ENCODE results near the gene SPIB.
"Not testable (repeated sequence)": the region's sequence is repeated elsewhere in the genome, so short reads cannot be mapped to it uniquely, and the experiment has no call there.

Gene SPIB

DNA sequence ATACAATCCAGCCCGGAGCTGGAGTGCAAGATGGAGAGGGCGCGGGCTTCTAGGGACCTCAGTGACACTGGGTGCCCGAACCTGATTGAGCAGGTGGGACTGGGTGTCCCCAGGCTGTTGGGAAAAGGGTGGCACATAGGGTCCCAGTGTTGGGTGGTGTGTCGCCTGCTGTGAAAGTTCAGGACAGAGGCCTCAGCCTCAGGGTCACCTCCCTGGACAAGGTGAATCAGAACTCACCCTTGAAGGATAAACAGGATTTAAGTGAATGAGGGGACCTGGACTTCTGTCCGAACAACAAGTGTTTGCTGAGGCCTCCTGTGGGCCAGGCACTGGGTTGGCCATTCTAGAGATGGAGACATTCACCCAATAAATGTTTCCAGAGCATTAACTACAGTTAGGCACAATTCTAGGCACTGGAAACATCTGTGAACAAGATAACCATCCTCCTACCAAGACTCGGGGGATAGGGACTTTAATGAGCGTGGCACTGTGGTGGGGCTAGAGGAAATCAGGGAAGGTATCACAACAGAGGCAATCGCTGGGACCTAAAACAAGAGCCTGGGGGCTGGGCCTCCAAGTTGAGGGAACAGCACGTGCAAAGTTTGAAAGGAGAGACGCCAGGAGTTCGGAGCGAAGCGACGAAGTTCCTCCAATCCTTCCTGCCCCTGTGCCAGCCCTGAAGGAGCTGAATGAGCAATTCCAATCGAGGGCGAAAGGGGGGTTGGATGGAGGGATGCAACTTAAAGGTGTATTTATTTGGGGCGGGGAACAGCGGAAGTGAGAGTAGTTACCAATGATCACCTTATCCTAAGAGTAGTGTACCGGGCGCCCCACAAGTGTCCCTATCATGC is 35.5 kb upstream of the SPIB start:
- Histone ChIP-seq H3K9ac (ENCODE audit: low read length) (no peak overlapping the region), H3K36me3 (ENCODE audit: control insufficient read depth, insufficient read depth, low read length) (peaks cover 32% of the 10 kb centered on the region), H3K27ac (ENCODE audit: low read depth, low read length) (peak overlapping the region; percentile 88), H3K4me1 (ENCODE audit: control insufficient read depth, insufficient read depth, low read length) (peaks cover 6% of the 10 kb centered on the region), H3K4me3 (ENCODE audit: low read length) (peak overlapping the region; percentile 71), H3K27me3 (ENCODE audit: control insufficient read depth, insufficient read depth, low read length) (no peaks in the 10 kb centered on the region)

DNA sequence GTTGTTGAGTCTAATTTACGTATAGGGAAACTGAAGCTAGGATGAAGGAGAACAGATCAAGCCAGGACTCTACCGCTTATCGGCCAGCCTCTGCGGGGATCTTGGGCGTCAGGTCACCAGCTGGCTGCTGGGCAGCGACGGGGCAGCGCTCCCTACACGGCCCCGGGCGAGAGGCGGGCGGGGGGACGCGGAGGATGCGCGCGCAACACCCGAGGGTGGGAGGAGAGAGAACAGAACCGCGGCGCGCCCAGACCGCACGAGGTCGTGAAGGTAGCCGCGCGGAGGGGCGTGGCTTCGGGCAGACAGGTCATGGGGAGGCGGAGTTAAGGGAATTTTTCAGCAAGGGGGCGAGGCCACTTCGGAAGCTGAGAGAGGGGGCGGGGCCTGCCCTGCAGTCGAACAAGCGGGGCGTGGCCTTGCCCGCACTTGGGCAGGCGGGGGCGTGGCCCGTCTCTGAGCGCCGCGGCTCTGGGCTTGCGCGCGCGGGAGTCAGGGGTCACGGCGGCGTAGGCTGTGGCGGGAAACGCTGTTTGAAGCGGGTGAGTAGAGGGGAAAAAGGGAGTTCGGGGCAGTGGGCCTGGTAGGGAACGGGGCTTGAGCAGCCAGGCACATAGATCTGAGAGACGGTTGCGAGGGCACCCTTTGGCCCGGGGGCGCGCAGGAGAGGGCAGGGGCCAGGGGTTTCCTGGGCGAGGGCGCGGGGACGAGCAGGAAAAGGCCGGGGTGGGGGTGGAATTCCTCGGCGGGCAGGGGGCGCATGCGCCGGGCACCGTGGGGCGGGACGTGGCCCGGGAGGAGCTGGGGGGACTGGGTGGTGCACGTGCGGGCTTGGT is 34.7 kb upstream of the SPIB start, which contains the start of gene POLD1:
Gene POLD1 (plus strand): TSS at position 496 of the 833 bp plus-strand sequence. CDS start 14,505 bp downstream, outside the sequence.
- H3K4me1 ChIP-seq (ENCODE audit: control insufficient read depth, insufficient read depth, low read length) = peaks cover 6% of the 10 kb centered on the region
- no peaks in the 10 kb centered on the region for H3K27me3 ChIP-seq (ENCODE audit: control insufficient read depth, insufficient read depth, low read length)
- H3K4me3 ChIP-seq (ENCODE audit: low read length) = peak within 1 kb of the TSS; percentile 71
- H3K27ac ChIP-seq (ENCODE audit: low read depth, low read length) = peak within 1 kb of the TSS; percentile 88
- peak within 1 kb of the TSS; percentile 35 for H3K9ac ChIP-seq (ENCODE audit: low read length)
- peaks cover 24% of the 10 kb centered on the region for H3K36me3 ChIP-seq (ENCODE audit: control insufficient read depth, insufficient read depth, low read length)

- peaks cover 15% of the 10 kb centered on the region for H3K36me3 ChIP-seq (ENCODE audit: control insufficient read depth, insufficient read depth, low read length)
- no peaks in the 10 kb centered on the region for H3K27me3 ChIP-seq (ENCODE audit: control insufficient read depth, insufficient read depth, low read length)
- peak overlapping the region; percentile 71 for H3K4me3 ChIP-seq (ENCODE audit: low read length)
- peak overlapping the region; percentile 35 for H3K9ac ChIP-seq (ENCODE audit: low read length)
- H3K27ac ChIP-seq (ENCODE audit: low read depth, low read length) = peak overlapping the region; percentile 88
- peaks cover 6% of the 10 kb centered on the region for H3K4me1 ChIP-seq (ENCODE audit: control insufficient read depth, insufficient read depth, low read length)
Measured at GRCh38 chr19:50384685-50385535, 33.8 kb upstream of the SPIB start.

GRCh38 chr19:50387176-50387867 is 31.4 kb upstream of the SPIB start:
- H3K27me3 ChIP-seq (ENCODE audit: control insufficient read depth, insufficient read depth, low read length) = no peaks in the 10 kb centered on the region
- peaks cover 3% of the 10 kb centered on the region for H3K36me3 ChIP-seq (ENCODE audit: control insufficient read depth, insufficient read depth, low read length)
- peaks cover 6% of the 10 kb centered on the region for H3K4me1 ChIP-seq (ENCODE audit: control insufficient read depth, insufficient read depth, low read length)
- H3K9ac ChIP-seq (ENCODE audit: low read length) = no peak overlapping the region
- H3K4me3 ChIP-seq (ENCODE audit: low read length) = peak overlapping the region; percentile 8
- no peak overlapping the region for H3K27ac ChIP-seq (ENCODE audit: low read depth, low read length)

- Histone ChIP-seq H3K9ac (ENCODE audit: low read length) (no peak overlapping the region), H3K27ac (ENCODE audit: low read depth, low read length) (no peak overlapping the region), H3K4me3 (ENCODE audit: low read length) (peak overlapping the region; percentile 8), H3K27me3 (ENCODE audit: control insufficient read depth, insufficient read depth, low read length) (no peaks in the 10 kb centered on the region), H3K36me3 (ENCODE audit: control insufficient read depth, insufficient read depth, low read length) (no peaks in the 10 kb centered on the region), H3K4me1 (ENCODE audit: control insufficient read depth, insufficient read depth, low read length) (peaks cover 6% of the 10 kb centered on the region)
Measured at GRCh38 chr19:50387868-50388245, 30.9 kb upstream of the SPIB start.

DNA sequence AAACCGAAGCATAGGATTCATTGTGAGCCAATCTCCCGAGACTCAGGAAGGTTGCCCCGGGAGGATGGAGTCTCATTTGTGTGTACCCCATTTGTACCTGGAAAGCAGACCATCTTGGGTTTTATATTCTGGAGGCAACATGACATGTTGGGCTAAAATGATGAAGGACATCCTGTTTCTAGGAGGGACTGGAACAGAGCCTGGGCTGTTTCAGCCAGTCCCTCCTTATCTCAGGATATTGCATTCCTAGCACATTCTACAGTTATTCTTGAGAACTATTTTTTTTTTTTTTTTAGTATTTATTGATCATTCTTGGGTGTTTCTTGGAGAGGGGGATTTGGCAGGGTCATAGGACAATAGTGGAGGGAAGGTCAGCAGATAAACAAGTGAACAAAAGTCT is 28.4 kb upstream of the SPIB start:
- H3K4me3 ChIP-seq (ENCODE audit: low read length); H3K4me1 ChIP-seq (ENCODE audit: control insufficient read depth, insufficient read depth, low read length); H3K9ac ChIP-seq (ENCODE audit: low read length); H3K27ac ChIP-seq (ENCODE audit: low read depth, low read length); H3K36me3 ChIP-seq (ENCODE audit: control insufficient read depth, insufficient read depth, low read length); H3K27me3 ChIP-seq (ENCODE audit: control insufficient read depth, insufficient read depth, low read length): not testable (repeated sequence)

GRCh38 chr19:50390952-50391351 is 27.8 kb upstream of the SPIB start:
- H3K27me3 ChIP-seq (ENCODE audit: control insufficient read depth, insufficient read depth, low read length); H3K36me3 ChIP-seq (ENCODE audit: control insufficient read depth, insufficient read depth, low read length); H3K27ac ChIP-seq (ENCODE audit: low read depth, low read length); H3K4me1 ChIP-seq (ENCODE audit: control insufficient read depth, insufficient read depth, low read length); H3K4me3 ChIP-seq (ENCODE audit: low read length); H3K9ac ChIP-seq (ENCODE audit: low read length): not testable (repeated sequence)

DNA sequence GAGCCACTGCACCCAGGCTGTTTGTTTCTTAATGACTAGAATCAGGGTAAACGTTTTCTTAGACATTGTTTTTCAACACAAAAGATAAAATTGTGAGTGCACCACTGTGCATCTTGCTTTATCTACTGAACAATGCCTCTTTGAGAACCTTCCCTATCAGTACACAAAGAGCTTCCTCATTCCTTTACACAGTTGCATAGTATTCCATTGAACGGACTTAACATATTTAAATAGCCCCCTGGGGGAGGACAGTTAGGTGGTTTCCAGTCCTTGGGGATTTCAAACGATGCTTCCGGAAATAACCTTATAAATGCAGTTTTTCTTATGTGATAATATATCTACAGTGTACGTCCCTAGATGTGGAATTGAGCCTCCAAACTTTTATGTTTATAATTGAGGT is 26.0 kb upstream of the SPIB start:
- no peak overlapping the region for H3K9ac ChIP-seq (ENCODE audit: low read length)
- H3K4me3 ChIP-seq (ENCODE audit: low read length) = no peak overlapping the region
- no peak overlapping the region for H3K27ac ChIP-seq (ENCODE audit: low read depth, low read length)
- H3K4me1 ChIP-seq (ENCODE audit: control insufficient read depth, insufficient read depth, low read length) = no peaks in the 10 kb centered on the region
- no peaks in the 10 kb centered on the region for H3K27me3 ChIP-seq (ENCODE audit: control insufficient read depth, insufficient read depth, low read length)
- H3K36me3 ChIP-seq (ENCODE audit: control insufficient read depth, insufficient read depth, low read length) = no peaks in the 10 kb centered on the region

GRCh38 chr19:50393589-50393988 is 25.1 kb upstream of the SPIB start:
- no peaks in the 10 kb centered on the region for H3K36me3 ChIP-seq (ENCODE audit: control insufficient read depth, insufficient read depth, low read length)
- no peaks in the 10 kb centered on the region for H3K27me3 ChIP-seq (ENCODE audit: control insufficient read depth, insufficient read depth, low read length)
- no peak overlapping the region for H3K4me3 ChIP-seq (ENCODE audit: low read length)
- no peaks in the 10 kb centered on the region for H3K4me1 ChIP-seq (ENCODE audit: control insufficient read depth, insufficient read depth, low read length)
- no peak overlapping the region for H3K9ac ChIP-seq (ENCODE audit: low read length)
- no peak overlapping the region for H3K27ac ChIP-seq (ENCODE audit: low read depth, low read length)

- no peaks in the 10 kb centered on the region for H3K36me3 ChIP-seq (ENCODE audit: control insufficient read depth, insufficient read depth, low read length)
- no peaks in the 10 kb centered on the region for H3K27me3 ChIP-seq (ENCODE audit: control insufficient read depth, insufficient read depth, low read length)
- no peak overlapping the region for H3K4me3 ChIP-seq (ENCODE audit: low read length)
- H3K9ac ChIP-seq (ENCODE audit: low read length) = no peak overlapping the region
- H3K27ac ChIP-seq (ENCODE audit: low read depth, low read length) = no peak overlapping the region
- no peaks in the 10 kb centered on the region for H3K4me1 ChIP-seq (ENCODE audit: control insufficient read depth, insufficient read depth, low read length)
Measured at GRCh38 chr19:50394017-50394416, 24.7 kb upstream of the SPIB start.

- Histone ChIP-seq H3K4me1 (ENCODE audit: control insufficient read depth, insufficient read depth, low read length) (no peaks in the 10 kb centered on the region), H3K4me3 (ENCODE audit: low read length) (no peak overlapping the region), H3K36me3 (ENCODE audit: control insufficient read depth, insufficient read depth, low read length) (peaks cover under 1% of the 10 kb centered on the region), H3K27ac (ENCODE audit: low read depth, low read length) (no peak overlapping the region), H3K27me3 (ENCODE audit: control insufficient read depth, insufficient read depth, low read length) (no peaks in the 10 kb centered on the region), H3K9ac (ENCODE audit: low read length) (no peak overlapping the region)
Measured at GRCh38 chr19:50398675-50399367, 19.9 kb upstream of the SPIB start.

All from rectal smooth muscle tissue (tissue), 1 donor.